ENCODE measurements around the gene CCN6.
A peak's percentile ranks its signal among the peaks of the same experiment; 100 is the strongest.

The CCN6 gene

DNA sequence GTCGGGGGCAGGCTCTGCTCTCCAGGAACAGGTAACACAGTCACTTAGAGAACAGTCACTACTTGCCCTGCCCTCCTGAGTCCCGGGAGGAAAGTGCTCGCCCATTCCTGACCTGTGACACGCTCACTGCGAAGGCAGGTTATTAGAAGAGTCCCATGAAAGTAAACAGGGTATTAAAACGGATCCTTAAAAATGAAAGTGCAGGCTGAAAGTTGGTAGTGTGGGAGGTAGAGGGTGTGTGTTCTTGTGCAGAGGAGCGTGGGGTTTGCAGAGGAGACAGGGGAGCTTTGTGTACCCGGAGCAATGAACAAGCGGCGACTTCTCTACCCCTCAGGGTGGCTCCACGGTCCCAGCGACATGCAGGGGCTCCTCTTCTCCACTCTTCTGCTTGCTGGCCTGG lies at the start of gene CCN6:
TSS of gene CCN6 (plus strand) at position 104 of the 400 bp plus-strand sequence. CDS start at position 358, 254 bp downstream.
- no peak for DNase-seq

DNA sequence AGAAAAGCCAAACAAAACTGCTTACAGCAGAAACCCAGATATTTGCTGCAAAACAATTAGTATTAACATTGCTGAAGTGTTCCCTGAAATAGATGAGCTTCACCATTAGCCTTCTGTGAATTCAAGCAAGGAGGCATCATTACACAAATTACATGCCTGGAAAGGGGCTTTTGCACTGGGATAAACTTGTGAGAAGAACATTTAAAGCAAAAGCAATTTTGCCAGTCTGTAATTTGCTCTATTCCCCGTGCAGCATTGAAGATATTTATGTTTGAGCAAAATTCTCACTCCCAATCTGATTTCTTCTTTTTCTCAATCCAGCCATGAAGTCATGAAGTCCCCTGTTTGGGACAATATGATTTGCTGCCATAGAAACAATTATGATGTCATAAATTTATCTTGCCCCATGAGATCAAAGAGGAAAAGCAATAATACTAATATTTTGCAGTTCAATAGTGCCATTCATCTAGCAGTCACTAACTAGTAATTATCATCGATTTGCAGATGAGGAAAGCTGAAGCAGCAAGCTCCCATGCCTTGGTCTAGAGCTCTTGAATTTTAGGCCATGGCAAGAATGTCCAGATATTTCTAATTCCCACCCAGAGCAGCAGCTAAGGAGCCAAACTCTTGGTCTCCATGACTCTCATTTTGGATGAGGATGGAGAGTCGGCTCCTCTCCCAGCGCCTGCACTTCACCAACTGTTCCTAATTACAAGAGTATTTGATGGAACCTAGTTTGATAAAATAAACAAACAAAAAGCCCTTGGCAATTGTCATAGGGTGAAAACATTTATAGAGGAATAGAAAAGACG lies 49.5 kb upstream of the CCN6 start:
- no peak for DNase-seq

DNA sequence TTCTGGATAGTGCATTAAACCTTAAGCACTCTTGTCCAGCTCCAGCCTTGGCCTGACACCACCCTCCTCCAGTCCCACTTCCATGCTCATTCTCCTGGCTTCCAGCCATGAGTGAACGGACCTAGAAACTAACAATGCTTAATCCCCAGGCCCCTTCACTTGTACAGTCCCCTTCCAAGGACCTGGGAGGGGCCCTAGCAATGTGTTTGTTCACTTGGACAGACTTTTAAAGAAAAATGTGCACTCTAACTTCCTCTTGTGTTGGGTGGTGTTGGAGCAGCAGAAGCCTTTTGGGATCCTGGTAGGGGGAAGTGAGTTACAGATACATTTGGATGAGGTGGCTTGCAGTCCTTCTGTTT lies 48.9 kb upstream of the CCN6 start:
- no peak for DNase-seq

DNA sequence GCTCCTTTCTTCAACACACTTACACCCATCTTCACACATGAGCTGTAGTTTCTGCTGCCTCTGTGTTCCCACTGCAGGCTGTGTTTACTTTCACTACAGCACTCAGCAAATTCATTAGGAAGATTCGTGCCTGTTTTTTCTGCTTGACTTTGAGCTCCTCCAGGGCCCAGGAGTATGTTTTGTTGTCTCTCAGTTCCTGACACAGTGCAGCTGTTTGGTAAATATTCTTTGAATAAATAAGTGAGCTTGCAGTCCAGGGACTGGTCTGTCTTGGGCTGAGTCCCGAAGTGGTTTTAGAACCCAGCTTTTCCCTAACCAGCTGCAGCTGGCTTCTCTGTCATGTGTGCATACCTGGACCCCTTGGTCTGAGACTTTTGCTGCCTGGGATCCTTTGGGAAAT lies 46.6 kb upstream of the CCN6 start:
- no peak for DNase-seq

DNA sequence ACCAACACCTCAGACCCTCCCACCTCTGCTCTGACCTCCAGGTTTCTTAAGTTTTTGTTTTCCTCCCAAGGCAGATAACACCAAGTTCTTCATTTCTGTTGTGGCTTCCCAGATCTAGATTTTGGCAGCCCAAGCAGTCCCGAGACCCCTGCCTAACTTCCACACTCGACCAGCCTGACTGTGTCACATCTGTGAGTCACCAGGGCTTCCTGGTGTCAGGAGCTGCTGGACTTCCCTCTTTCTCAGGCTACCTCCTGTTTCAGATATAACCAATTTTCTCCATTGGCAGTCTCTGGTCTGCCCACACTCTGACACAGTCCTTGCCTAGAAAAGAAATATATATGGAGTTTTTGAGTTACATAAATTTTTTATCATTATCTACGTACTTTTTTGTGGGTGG lies 46.1 kb upstream of the CCN6 start:
- DNase-seq, result no peak

DNA sequence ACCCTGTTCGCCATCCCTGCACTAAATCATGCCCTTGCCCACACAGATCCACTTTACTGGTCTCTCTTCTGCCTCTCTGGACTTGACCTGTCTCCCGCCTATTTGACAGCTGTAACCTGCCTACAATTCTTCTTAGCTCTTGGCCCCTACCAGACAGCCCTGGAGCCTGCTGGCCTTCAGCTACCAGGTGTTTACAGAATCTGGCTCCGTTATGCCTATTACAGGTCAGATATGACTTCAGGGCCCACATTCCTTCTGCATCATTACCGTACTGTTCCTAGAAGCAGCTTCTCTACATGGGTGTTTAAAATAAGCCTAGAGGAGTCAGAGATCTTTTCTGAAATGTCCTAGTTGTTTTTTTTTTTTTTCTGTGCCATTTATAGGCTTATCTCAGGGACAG lies 45.4 kb upstream of the CCN6 start:
- no peak for DNase-seq

DNA sequence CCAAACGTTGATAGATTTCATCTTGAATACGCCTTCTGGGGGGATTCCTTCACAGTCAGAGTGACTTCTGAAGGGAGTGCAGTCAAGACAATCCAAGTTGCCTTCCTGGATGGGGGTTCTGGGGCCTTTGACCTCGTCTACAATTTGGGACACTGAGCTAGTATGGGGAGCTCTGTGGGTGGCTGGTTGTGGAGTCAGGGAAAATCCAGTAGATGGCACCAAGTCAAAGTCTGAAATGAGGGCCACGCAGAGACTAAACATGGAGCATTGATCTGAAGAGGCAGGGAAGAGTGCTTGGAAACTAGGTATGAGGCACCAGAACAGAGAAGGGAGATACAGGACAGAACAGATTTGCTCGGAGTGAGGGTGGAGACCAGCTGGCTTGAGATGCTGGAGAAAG lies 43.6 kb upstream of the CCN6 start:
- DNase-seq, result no peak

DNA sequence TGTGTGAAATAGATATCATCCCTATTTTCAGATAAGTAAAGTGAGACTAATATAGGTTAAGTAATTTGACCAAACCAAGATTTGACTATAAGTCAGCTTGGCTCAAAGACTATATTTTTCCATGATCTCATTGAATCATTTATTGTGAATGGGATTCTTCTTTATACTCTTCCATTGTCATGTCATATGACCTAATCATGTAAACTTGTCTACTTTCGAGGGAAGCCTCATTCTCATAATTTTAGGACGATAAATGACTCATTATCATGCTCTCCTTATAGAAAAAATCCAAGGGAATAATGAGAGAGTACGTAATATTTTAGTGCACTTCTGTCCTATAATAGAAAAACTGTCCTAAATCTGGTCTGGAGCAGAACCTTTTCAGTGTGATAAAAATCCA lies 40.9 kb upstream of the CCN6 start:
- DNase-seq, result no peak

DNA sequence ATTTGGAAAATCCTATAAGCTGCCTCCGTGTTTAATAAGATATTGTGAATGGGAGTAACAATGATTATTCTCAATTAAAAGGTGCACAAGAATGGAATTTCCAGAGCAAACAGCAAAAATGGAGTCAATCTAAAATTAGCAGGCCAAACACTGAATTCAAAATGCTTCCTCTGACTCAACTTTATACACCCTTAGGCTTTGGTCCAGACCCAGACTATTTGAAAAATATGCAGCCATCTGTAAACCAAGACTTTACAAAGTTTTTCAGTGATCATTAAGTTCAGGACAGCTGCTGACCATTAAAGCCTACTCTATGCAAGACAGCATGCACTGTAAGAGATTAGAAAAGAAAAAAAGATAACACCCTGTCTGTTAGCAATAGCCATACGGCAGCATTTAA lies 39.4 kb upstream of the CCN6 start:
- DNase-seq, result no peak

DNA sequence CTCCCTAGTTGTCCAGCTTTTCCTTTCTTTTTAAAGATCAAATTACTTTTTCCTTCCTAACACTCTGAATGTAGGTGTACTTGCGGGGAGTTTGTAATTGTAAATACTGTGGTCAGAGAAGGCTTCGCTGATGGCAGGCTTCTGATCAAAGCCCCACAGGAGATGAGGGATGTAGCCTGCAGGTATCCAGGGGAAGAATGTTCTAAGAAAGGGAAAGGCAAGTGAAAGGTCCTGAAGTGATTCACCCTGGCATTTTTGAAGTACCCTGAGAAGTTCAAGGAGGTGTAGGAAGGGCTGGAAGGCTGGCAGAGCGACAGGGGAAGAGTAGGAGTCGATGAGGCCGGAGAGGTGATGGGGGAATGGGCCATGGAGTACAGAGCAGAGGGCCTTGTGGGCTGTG lies 38.2 kb upstream of the CCN6 start:
- no peak for DNase-seq

DNA sequence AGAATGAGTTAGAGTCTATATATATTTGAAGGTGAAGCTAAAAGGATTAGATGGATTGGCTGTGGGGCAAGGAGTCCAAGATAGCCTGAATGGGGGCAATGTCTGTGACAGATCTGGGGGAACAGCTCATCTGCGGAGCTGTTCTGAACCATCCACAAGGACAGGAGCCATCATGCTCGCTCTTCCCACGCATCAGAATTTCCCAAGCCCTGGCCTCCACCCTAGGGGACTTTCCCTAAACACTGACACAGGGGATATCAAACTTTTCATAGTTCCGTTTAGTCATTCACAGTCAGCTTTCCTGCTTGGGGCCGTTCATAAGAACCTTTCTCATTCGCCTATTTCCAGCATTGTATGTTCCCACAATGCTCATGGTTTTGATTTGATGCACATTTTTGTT lies 37.6 kb upstream of the CCN6 start:
- DNase-seq, result no peak

DNA sequence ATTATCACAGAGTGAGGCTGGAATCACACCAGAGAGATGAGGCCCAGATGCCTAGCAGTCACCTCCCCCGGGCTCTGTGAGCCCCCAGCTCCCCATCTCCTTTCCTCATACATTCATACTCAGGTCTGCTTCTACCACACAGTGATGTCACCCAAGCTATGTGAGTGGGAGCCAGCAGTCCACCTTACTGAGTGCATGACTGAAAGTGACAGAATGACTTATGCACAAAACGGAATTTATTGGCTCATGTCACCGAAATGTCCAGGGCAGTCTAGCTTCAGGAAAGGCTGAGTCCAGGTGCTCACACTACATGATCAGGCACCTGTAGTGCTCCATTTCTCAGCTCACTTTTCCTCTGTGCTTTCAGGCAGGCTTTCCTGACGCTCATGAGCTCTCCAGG lies 36.7 kb upstream of the CCN6 start:
- DNase-seq, result no peak

DNA sequence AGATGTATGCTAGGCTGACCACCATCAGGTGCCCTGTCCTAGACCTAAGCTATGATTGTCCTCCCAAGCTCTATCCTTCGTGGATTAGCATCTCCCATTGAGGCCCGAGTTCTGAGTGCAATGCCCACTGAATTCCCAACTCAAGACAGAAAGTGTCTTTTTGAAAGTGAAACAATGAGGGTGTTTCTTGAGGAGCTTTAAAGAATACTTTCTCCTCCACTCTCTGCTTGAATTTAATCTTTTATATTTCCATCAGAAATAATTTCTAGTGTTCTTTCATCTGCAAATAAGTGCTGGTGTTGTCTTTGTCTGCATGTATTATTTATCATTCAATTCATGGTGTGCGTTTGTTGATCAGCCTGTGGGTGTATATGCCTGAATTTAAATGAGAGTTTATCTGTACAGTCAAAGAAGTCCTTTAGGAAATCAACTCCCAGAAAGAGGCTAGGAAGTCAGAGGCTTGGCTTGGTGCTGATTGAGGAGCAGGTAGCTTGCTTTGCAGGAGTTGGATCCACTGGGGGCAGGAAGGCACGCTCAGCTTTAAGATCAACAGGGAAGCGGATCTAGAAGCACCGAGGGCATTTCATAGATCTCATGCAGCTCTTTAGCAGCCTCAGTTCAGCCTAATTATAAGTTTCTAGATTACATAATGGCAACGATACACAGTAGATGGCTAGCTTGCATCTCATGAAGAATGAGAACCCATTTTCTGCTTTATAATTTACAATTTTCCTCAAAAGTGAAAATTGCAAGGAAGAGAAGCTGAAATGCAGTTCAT lies 36.0 kb upstream of the CCN6 start:
- DNase-seq, result no peak

DNA sequence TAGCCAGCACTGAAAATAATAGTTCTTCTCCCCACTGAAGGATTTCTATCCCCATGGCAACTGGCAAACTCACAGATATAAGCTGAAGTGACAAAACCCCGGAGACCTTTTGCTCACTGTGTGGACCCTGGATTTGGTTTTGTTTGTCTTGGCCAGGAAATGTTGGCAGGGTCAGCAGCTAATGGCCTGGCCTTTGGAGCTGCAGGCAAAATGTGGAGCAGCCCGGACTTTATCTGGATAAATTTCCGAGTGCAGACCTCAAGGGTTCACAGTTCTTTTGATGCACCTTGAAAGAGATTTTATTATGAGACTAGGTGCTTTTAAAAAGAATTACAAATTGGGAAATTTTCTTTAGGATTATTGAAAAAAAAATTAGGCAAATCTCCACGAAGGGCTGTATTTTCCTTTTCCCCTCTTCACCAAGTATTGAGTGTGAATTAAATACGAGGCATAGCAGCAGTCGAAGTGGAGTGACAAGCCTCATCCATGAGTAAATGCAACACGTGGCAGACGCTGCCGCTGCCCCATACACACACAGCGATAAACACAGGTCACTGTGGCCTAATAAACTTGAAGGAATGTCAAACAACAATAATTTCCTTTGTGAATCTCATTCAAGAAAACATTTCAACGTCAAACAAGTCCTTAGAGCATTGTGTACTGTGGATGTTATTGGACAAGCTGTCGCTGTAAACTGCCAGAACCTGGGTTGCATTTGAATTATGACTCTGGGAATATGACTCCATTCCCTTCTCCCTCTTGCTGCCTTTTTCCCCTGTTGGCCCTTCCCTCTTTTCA lies 35.1 kb upstream of the CCN6 start:
- no peak for DNase-seq

DNA sequence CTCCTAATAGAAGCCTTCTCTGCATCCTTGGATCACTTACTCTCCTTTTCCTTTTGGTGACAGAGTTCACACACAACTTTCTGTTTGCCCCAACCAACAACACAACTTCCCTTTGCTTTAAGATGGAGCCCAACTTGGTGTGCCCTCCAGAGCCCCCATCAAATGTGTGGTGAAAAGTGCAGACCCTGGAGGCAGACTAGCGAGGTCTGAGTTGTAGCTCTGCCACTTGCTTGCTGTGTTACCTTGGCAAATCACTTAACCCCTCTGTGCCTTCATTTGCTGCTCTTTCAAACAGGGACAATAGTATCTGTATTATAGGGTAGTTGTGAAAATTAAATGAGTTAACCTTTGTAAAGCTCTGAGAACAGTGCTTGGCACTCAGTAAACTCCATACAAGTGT lies 34.3 kb upstream of the CCN6 start:
- DNase-seq, result no peak

DNA sequence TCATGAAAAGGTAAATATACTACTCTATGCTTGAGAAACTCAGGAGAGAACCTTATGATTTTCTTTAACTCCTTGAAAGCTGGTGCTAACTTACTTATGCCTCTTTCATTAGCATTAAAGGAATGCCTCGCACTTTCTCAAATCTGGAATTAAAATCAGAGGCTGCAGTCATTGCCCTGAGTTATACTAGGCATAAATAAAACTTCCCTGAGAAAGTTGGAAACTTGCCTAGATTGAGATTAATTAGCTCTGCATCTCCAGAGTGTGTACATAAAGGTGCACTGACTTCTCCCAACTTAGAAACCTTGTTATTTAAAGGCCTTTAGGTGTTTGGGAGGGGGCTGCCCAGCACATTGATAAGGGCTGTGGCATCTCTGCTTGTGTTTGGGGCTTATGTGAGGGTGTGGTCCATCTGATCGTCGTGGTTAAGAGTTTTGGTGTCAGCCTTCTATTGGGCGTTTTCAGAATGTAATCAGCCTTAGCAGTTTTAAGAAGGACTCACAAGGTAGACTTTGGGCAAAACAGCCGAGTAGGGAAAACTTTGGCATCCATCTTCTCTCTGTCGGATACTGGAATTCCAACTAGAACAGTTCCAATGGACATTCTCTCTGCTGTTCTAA lies 32.1 kb upstream of the CCN6 start:
- no peak for DNase-seq

DNA sequence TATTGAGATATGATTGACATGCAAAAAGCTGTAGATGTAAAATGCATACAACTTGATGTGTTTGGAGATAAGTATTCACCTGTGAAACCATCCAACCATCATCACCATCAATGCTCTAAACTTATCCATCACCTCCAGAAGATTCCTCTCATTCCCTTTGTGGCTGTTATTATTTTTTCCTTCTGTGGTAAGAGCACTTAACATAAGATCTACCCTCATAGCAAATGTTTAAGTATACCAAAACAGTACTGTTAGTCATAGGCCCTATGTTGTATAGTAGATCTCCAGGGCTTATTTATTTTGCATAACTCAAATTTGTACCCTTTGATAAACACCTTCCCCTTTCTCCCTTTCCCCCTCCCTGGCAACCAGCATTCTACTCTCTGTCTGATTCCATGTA lies 31.2 kb upstream of the CCN6 start:
- no peak for DNase-seq

DNA sequence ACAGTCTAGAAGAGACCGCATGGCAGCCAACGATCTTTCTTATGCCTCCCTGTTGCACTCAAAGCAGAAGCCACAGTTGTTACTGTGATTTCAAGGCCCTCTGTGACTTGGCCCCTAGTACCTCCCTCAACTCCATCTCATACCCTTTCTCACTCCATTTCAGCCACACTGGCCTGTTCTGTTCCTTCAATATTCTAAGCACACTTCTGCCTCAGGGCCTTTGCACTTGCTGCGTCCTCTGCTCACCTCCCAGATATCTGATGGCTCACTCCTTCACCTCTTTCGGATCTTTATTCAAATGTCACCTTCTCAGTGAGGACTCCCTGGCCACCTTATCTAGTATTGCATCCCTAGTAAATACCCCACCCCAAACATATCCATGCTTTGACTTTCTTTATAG lies 29.4 kb upstream of the CCN6 start:
- no peak for DNase-seq

DNA sequence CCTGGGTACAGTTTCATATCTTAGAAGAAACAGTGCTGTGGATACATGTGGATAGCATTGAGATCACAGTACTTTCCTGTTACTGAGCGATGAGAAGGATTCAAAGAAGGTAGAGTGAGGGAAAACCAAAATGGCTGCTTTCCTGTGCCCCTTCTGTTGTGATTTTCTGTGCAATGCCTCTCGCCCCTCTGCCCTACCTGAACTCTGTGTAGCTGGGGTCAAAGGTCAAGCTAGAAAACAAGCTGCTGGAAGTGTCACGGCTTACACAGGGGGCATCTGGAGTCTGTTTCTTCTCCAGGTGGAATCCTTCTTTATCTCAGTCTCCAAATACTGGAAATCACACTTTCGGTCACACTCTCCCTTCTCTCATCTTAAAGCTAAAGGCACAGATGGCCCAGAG lies 27.0 kb upstream of the CCN6 start:
- no peak for DNase-seq

DNA sequence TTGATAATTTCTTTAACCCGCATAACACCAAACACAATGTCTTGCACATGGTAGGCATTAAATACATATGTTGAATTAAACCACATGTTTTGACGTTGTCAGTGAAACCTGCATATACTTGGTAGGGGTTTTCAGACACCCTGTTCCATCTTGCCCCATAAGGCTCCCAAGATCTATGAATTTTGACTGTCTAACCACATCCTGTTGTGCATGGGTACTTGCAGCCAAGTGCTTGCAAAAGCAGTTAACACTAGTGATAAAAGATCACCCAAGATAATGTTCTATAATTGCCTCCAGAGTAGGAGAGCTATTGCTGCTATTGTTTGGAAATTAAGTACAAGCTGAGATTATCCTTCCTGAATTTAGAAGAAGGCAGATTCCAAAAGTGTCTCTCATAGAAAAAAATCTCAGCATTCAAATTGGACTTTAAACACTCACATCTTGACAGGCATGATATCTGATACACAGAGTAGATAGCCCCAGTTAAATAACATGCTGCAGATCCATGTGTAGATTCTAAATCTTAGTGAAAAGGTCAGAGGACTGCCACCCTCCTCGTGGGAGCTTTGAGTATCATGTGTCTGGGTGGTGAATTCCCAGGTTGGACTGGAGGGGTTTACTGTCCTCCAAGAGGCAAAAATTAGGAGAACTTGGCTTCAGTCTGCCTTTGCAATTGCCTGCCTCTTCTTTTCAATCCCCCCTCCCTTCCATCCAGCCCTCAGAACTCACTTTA lies 25.8 kb upstream of the CCN6 start:
- no peak for DNase-seq

DNA sequence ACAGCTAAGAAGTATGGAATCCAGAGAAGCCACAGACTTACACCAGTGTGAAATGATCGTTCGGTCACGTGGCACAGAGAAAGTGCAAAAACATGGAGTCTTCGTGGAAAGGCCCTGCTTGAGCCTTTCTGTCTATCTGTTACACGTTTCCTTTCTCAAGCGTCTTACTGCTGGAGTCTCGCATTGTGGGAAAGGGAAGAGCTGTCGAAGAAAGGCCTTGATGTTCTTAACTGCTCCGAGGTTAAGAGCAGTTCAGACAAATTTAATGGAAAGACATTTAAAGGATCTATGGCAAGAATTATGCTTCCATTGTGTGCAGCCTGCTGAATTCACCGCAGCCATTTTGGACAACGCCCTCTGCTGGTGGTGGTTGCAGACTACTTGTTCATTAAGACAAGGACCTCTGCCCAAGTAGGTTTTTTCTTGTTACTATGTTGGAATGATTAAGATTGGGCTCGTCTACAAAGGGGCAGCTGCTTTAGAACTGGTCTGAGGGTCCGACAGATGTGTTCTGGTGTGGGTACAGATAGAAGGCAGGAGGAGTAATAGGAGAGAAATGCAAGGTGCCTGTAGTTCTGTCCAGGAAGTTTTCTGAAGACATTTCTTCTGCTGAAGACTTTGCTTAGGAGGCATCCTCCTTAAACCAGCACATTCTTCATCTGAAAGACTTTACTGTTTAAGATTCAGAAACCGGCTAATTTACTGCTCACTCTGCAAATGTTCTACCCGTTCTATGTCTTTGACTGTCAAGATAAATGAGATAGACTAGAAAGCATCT lies 24.7 kb upstream of the CCN6 start:
- peak; percentile 60 for DNase-seq

Measured in NCI-H748 treated with DMSO at 0.1 percent for 48 hours (cell line).